HG03108 (cell line): ENCODE measurements around the gene GRM8.
"Not testable (repeated sequence)": the region's sequence is repeated elsewhere in the genome, so short reads cannot be mapped to it uniquely, and the experiment has no call there.

ENCODE experiments used
- ATAC-seq: cut with Tn5 transposase; IDR thresholded peaks from one replicate; pipeline ENCODE4 v1.9.1; 2021; ENCODE audit warnings: moderate library complexity; ENCODE audit not compliant: unreplicated experiment

Gene GRM8

GRCh38 chr7:126831241-126831640, 421.5 kb downstream of the GRM8 start:
- not testable (repeated sequence) for ATAC-seq

- ATAC-seq = no peak
Measured at GRCh38 chr7:126820925-126821324, 431.8 kb downstream of the GRM8 start.

DNA sequence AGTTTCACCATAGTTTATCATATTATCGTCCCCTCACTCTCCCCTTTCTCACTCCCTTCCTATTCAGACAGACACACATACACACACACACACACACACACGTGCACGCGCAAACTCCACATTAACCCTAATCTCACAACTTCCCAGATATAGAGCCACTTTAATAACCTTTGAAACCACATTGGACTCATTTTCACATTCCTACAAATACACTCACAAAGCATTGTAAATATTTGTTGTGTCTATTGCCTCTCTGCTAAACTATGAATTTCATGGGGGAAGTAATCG, 433.6 kb downstream of the GRM8 start:
- no peak for ATAC-seq

DNA sequence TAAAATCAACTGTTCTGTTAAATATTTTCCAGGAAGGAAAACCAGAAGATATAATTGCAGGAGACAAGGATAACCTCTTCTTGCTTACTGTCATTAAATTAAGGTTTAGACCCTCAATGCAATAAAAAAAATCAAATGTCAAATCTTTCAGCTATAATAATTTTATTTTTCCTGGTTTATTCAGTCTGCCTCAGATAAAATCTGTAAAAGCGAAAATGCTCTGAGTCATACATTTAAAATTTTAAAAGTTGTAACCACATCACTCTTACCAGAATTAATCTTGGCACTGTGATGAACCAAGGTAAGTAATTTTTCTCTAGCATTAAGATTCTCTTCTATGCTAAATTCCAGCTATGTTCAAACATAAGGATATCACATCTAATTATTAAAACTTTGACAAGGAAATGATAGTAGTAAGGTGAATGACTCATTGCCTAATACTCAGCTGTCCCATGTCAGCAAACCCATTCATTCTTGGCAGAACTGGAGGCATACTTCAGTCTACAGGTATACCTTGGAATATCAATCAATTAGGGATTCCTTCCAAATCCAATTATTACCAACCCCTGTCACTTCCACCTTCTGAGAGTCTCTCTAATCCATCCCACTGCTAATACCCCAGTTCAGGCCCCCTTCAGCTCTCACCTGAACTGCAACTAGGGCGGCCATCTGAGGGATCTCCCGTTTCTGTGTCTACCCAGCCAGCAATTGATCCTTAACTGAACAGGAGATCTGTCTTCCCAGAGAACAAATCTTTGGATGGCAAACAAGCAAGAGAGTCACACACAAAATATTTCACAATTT, 434.1 kb downstream of the GRM8 start:
- no peak for ATAC-seq

GRCh38 chr7:126809188-126809587, 443.6 kb downstream of the GRM8 start:
- ATAC-seq = no peak

GRCh38 chr7:126806614-126807013, 446.1 kb downstream of the GRM8 start:
- no peak for ATAC-seq

DNA sequence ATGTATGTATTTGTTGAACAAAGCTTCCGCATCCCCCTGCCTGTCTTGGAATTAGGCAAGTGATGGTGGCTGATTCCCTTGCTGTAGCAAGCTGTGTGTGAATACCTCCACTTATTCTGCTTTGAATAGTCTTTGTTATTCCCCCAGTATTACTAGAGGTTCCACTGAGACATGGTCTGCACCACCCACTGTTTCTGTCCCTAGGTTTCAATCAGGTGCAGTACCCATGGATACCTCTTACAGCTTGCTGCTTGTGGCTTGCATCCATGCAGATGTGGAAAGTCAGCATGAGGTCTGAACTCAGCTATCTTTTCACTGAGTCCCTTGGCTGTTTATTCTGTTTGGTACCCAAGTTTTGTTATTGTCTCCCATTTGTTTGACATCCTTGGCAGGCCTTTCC, 447.4 kb downstream of the GRM8 start:
- ATAC-seq = no peak

DNA sequence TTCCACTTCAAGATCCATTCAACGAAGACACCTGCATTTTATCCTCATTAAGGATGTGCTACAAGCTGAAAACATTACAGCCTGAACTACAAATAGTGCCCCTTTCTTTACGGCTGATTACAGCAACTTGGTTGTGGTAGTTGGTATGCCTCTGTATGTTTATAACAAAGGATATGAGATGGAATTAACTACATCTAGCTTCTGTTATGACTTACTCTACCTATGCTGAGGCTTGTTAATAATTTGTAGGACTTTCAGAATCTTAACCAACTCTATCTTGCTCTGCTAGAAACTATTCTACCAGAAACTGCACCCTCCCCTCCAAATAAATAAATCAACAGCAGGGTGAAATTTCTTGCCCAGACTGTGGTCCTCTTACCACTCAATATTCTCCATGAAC, 448.1 kb downstream of the GRM8 start:
- peak; percentile 67 for ATAC-seq

GRCh38 chr7:126803990-126804389, 448.8 kb downstream of the GRM8 start:
- ATAC-seq = no peak

DNA sequence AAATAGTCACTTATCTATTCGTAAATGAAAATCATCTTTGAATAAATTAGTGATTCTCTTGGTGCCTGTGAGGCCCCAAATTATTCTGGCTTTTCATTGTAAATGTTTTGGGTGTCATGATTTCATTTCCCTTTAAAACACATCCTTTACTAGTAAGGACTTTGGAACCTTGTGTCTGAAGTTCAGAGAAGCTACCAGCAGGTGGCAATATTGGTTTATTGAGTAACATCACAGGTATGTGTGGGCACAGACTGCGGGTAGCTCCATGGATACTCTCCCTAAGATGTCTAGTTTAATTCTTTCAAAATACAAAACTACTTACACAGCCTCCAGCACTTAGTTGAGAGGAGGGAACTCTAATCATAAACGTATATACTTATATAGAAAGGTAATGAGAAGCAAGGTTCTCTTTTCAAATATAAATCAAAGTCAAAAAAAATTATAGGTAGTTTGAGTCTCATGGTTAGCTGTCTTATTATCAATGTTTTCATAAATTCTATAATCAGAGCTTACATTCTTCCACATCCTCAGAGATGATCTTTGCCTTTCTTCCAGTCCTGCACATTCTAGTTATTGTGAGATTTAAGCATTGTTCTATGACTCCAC, 449.6 kb downstream of the GRM8 start:
- ATAC-seq = peak; percentile 90

DNA sequence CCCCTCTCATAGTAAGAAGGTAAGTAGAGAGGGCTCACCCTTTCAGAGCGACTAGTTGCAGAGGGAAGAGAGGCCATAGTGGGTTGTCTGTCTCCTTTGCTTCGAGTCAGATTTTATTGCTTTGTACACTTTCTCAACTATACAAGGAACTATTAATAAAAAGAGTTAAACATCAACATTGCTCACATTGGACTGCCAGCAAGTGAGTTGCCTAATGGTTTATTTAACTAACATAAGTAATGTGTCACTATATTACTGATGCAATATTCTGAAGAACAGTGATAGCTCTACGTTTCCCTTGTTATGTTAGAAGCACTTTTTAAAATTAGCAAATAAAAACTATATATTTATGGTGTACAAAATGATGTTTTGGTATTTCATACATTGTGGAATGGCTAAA, 451.0 kb downstream of the GRM8 start:
- no peak for ATAC-seq

- no peak for ATAC-seq
Measured at GRCh38 chr7:126799541-126799940, 453.2 kb downstream of the GRM8 start.

- ATAC-seq = no peak
Measured at GRCh38 chr7:126792521-126792920, 460.2 kb downstream of the GRM8 start.

GRCh38 chr7:126791306-126791705, 461.4 kb downstream of the GRM8 start:
- no peak for ATAC-seq

DNA sequence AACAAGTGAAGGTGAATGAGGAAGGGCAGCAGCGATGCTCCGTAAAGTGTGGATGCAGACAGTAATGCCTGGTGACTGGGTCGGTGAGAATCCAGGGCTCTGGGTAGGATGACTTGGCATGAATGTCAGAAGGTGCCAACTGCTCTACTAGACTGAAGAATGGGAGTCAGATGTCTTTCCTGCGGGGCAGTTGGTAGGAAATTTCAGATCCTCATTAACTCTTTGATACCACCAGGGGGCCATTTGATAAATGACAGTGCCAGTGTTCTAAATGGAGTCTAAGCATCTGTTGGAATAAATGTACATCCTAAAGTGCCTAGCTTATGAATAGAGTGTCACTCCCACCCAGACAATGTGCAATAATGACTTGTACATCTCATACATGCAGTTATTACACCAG, 462.0 kb downstream of the GRM8 start:
- ATAC-seq = no peak

DNA sequence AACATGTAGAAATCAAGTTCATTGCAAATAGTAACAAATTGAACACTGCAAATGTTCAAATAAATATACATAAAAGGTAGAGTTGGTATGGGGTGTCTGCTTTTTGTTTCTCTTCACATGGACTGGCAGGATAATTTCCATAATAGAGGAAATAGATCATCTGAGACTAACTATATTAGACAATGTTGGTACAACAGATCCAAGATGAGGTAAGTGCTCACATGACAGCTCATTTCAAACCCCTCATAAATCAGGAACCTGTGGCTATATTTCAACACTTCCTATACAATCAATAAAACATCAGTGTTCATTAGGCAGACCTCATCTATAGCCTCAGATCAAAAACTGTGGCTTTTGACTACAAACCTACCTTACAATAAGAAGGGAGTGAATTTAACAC, 469.1 kb downstream of the GRM8 start:
- no peak for ATAC-seq

DNA sequence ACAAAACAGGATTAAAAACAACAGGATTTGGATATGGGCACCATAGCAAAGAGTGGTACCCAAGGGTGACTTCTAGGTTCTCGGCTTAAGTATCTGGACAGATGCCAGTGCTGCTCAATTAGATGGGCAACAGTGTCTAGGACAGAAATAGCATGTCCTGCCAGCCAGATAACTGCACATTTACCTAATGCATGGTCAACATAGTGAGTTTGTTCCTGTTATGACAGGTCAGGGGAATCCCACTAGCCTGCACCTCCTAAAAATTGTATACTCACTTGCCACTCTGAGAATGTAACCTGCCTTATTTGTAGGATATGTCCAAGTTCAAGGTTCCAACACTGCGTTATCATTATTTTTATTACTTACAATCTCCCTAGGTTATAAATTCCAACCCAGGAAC, 471.7 kb downstream of the GRM8 start:
- ATAC-seq = peak; percentile 80

- ATAC-seq = no peak
Measured at GRCh38 chr7:126778101-126778500, 474.6 kb downstream of the GRM8 start.

DNA sequence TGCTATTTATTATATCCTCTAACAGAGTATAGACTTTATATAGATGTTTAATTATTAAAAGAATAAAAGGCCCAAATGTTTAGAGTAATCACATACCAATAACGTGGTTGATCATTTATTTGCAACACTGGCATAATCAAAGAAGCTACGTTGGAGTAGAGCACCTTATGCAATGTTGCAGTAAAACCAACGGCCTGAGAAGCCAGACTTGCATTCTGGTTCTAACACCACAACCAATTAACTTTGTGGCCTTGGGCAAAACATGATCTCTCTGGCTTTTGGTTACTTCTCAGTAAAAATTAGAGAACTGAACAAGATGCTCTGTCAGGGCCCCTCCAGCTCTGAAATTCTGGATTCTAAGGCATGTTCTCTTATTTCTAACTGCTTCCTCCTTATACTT, 476.2 kb downstream of the GRM8 start:
- no peak for ATAC-seq

DNA sequence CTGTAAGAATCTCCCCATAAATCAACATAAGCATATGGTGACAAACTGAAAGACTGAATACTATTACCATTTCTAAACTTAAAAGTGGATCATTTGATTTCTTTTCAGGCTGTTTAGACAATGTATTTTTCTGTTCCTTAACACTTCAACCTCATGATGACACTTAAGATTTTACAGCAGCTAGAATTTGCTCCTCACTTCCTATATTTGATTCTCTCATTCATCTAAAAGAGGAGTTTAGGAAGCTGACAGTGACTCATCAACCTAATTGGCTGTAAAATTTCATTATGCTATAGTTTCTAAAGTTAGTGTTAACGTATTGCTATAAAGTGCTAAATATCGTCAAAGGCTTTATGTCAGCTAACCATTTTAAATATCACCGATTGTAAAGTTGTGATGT, 478.7 kb downstream of the GRM8 start:
- no peak for ATAC-seq

GRCh38 chr7:126768836-126769235, 483.9 kb downstream of the GRM8 start:
- no peak for ATAC-seq

DNA sequence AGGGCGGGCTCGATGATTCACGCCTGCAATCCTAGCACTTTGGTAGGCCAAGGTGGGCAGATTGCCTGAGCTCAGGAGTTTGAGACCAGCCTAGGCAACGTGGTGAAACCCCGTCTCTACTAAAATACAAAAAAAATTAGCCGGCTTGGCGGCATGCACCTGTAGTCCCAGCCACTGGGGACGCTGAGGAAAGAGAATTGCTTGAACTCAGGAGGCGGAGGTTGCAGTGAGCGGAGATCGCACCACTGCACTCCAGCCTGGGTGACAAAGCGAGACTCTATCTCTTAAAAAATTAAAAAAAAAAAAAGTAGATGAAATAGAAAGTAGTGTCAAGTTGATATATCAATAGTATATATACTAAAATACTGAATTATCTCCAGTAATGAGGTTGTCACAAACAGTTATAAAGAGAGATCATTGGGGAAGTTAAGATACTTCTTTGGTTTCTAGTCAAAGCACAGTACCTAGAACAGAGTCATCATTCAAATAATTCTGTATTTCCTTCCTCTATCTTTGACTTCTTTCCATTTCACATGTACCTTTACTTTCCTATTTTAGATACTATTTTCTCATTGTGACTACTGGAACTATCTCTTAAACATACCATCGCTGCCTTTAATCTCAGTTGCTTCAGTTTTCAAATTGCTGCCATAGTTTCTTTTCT, 491.7 kb downstream of the GRM8 start:
- ATAC-seq = no peak
